NCI-H82 (cell line): ENCODE results near the gene NIPAL3.
"Not testable (repeated sequence)": the region's sequence is repeated elsewhere in the genome, so short reads cannot be mapped to it uniquely, and the experiment has no call there.

Source experiments
- DNase-seq: peaks from one replicate; lab custom pipeline; 2025; lab: John Stamatoyannopoulos, UW

Gene NIPAL3

DNA sequence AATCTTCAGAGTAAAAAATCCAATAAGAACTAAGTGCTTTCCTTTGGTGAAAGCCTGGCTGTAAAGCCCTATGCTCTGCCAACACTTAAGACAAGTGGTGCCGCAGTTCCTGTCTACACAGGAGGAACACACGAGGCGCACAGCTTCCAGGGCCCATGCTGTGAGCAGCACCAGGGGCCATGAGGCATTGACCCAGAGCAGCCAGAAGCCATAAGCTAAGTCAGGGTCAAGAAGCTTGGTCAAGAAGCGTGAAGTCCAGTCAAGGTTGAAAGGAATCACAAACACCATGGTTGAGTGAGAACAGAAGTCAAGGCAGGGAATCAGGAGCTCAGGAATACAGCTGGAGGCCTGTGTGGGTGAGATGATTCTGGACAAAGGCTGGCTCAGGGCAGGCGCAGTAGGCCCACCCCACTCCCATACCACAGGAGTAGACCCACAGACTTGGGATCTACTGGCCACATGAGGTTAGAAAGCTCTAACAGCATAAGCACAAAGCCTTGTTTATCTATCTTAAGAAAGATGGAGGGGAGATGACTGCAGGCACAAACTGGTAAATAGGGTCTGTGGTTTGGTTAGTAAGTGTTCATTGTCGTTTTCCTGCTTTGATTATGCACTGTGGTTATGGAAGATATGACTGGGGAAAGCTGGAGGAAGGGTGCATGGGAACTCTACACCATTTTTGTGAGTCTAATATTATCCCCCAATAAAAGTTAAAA is 44.1 kb downstream of the NIPAL3 start:
- no peak for DNase-seq

- DNase-seq, result not testable (repeated sequence)
Observed at GRCh38 chr1:24462128-24462527, 46.5 kb downstream of the NIPAL3 start.

DNA sequence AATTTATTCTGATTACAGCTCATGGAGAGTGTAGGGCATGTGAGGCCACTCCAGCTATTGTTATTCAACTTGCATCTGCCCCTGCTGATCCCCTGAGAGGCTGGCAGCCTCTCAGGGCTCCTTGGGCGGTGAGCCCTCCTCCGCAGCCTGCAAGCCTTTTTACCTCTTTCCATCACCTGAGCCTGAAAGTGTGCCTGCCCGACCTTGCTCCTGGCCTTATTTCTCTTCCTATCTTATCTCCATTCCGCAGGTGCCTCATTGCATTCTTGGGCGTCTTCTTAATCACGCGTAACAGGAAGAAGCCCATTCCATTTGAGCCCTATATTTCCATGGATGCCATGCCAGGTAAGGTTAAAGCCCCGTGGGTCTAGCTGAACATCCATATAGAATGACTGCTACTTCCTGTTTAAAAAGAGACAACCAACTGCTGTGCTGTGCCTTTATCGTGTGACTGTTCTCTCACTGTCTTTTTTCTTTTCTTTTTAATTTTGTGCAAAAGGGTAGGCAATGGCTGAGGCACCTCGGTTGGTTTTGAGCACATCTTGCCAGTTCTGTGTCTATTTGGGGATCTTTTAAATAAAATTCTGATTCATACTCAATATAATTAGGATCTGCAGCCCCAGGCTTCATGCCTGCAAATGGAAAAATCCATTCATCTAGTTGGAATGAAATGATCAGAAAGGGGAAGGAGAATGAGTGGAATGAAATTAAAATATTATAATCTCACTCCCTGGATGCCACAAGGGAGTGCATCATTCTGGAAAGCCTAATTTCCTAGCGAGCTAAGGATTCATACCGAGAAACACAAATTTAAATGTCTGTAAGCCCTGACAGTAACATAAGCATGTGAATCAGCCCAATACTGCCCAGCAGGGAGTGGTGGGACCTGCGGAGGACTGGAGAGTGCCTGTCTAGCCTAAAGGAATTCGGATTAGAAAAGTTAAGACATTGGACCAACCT is 48.5 kb downstream of the NIPAL3 start:
- peak; percentile 43 for DNase-seq

GRCh38 chr1:24465099-24465498 is 49.5 kb downstream of the NIPAL3 start:
- DNase-seq, result no peak

DNA sequence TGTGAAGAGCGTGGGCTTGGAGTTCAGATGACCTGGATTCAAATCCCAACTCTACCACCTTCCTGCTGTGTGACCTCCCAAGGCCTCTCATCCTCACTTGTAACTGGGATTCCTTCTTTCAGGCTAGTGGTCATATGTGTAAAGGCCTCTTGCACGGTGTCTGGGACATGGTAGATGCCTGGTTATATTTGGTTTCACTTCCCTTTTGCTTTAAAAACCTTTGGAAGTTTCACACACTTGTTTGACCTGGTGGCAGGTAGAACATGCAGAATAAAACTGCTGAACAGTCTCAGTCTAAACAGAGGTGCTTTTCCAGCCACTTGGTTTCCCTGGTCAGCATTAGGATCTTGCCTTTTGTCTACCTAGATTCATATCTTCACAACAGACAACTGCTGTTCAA is 50.0 kb downstream of the NIPAL3 start:
- no peak for DNase-seq

GRCh38 chr1:24468685-24469316 is 53.2 kb downstream of the NIPAL3 start:
- no peak for DNase-seq

DNA sequence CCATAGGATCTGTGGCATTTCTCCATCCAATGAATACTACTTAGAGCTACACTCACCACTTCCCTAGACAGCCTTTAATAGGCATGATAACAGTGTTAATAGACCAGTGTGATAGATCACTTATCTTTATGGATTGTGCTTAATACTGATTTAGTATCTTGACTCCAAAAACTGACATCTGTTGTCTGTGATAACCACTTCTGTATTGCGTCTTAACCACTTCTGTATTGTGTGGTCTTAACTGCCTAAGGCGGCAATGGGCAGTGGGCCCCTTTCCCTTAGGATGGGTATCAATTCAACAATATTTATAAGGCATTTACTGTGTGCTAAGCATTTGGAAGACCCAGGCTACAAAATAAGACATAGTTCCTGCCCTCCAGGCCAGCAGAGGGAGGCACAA is 55.0 kb downstream of the NIPAL3 start:
- no peak for DNase-seq

GRCh38 chr1:24472527-24473251 is 57.1 kb downstream of the NIPAL3 start:
- DNase-seq, result no peak

- no peak for DNase-seq
Observed at GRCh38 chr1:24474193-24474592, 58.6 kb downstream of the NIPAL3 start.

DNA sequence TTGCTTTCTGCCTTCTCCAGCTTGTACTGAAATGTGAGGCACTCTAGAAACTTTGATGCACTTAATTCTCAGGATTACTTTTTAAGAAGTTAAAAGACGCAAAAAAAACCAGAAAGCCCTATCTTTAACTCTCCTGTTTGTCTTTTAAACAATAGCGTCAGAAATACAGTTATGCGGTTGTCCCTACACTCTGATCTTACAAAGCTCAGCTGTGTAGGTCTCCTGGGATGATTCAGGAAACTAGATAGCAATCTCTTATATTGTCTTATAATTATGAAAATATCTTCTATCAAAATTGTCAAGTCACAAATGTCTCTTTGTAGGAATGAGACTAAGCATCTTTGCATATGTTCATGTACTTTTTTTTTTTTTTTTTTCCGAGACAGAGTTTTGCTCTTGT is 60.1 kb downstream of the NIPAL3 start:
- no peak for DNase-seq

DNA sequence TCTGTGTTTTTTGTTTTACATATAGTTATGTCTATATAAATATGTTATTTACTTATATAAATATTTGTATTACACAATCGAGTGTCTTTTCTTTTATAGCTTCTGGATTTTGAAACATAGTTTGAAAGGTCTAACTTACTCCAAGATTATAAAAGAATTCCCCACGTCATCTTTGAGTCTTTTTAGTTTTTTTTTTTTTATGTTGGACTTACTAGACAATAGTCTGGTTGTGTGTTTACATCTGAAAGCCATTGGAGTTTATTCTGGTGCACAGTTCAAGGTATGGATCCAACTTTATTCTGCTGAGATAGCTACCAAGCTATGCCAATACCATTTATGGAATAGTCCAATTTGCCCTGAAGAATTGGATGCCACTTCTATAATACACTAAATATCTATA is 61.0 kb downstream of the NIPAL3 start:
- DNase-seq, result no peak

GRCh38 chr1:24477309-24477708 is 61.7 kb downstream of the NIPAL3 start:
- no peak for DNase-seq

DNA sequence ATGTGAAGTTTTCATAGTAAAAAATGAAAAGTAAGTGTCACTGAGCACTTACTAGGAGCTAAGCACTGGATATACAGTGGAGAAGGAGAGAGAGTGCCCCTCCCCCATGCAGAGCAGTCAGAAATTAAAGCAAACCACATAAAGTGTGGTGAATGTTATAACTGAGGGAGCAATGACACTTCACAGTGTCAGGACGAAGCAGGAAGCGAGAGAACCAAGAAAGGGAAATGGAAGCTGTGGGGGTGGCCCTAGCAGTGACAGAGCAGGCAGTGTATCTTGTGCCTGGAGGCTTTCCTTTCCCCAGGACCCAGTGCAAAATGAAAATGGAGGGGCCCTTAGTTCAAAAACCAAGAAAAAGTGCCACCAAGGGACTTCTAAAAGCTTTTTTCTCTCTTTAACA is 65.5 kb downstream of the NIPAL3 start:
- DNase-seq, result no peak

GRCh38 chr1:24481843-24482610 is 66.4 kb downstream of the NIPAL3 start:
- no peak for DNase-seq

- DNase-seq, result no peak
Observed at GRCh38 chr1:24483441-24483840, 67.8 kb downstream of the NIPAL3 start.

DNA sequence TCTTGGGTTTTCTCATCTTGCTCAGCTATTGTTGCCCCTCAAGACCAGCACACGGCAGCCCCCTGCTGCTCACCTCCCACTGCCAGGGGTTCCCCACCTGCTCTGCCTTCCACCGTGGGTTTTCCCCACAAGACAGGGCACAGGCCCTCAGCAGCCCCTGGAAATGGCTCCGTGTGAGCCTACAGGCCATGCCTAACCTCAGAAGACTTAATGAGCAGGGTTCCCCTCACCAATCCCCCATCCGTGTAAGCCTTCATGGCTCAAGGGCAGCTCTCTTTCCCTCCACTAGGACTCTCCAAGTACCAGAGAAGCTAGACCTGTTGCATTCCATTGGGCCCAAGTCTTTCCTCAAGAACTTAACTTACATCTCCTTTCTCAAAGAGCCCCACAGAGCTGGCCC is 68.6 kb downstream of the NIPAL3 start:
- DNase-seq, result no peak

DNA sequence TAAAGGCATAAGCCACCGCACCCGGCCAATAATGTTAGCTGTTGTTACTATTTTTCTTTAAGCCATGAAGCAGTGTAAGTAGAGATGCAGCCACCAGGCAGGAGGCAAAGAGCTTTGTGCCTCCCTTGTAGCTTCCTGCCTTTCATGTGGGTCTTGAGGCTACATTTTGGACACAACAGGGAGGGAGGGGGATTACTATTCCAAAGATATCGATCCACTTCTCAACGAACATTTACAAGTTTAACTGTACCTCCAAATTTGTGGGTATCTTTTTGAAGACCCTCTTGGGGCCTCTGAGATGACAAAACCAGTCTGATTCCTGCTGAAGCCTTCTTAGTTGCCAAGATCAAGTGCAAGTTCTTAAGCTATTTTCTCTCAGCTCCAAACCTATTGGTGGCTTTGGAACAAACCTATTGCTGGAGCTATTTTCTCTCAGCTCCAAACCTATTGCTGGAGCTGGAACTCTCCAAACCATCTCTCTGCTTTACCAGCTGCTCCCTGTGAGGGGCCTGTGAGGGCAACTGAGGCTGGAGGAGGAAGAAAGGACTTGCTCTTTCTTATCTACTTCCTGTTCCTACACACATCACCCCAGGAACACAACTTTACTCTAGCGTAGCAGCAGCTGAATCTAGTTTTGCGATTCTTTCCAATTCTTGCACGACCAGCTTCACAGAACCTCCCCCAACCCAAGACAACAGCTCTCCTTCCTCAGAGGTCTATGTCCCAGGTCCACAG is 70.9 kb downstream of the NIPAL3 start:
- DNase-seq, result no peak

- no peak for DNase-seq
Observed at GRCh38 chr1:24487455-24487854, 71.9 kb downstream of the NIPAL3 start.

DNA sequence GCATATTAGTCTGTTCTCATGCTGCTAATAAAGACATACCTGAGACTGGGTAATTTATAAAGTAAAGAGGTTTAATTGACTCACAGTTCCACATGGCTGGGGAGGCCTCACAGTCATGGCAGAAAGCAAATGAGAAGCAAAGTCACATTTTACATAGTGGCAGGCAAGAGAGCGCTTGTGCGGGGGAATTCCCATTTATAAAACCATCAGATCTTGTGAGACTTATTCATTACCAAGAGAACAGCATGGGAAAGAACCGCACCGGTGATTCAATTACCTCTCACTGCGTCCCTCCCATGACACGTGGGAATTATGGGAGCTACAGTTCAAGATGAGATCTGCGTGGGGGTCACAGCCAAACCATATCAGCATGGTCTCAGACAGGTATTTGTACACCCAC is 72.6 kb downstream of the NIPAL3 start:
- DNase-seq, result not testable (repeated sequence)

DNA sequence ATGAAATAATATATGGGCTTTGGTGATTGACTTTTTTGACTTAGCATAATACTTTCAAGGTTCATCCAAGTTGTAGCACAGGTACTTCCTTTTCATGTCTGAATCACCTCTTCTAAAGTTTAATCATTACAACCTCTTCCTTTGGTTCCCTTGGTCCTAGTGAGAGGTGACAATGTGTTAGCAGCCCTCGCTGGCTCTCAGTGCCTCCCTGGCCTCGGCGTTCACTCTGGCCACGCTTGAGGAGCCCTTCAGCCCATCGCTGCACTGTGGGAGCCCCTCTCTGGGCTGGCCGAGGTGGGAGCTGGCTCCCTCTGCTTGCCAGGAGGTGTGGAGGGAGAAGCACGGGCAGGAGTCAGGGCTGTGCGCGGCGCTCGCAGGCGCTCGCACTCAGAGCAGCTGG is 74.1 kb downstream of the NIPAL3 start:
- DNase-seq, result no peak
